NCI-H82 treated with DMSO at 0.1 percent for 48 hours (cell line): ENCODE data around the gene SSTR5.

ENCODE experiments used
- DNase-seq: peaks from one replicate; lab custom pipeline; 2025; ENCODE audit not compliant: unreplicated experiment; lab: John Stamatoyannopoulos, UW

SSTR5 gene

GRCh38 chr16:1054660-1055556, 17.6 kb upstream of the SSTR5 start:
- DNase-seq, result no peak

GRCh38 chr16:1055557-1055924, 17.0 kb upstream of the SSTR5 start:
- DNase-seq, result no peak

GRCh38 chr16:1056196-1056595, 16.4 kb upstream of the SSTR5 start:
- no peak for DNase-seq

- no peak for DNase-seq
Observed at GRCh38 chr16:1057252-1057932, 15.2 kb upstream of the SSTR5 start.

GRCh38 chr16:1058216-1058615, 14.3 kb upstream of the SSTR5 start:
- DNase-seq, result no peak

GRCh38 chr16:1059310-1059709, 13.2 kb upstream of the SSTR5 start:
- no peak for DNase-seq

- DNase-seq, result no peak
Observed at GRCh38 chr16:1060416-1061340, 11.9 kb upstream of the SSTR5 start.

GRCh38 chr16:1061769-1062505, 10.6 kb upstream of the SSTR5 start:
- no peak for DNase-seq

- DNase-seq, result no peak
Observed at GRCh38 chr16:1062895-1063294, 9.7 kb upstream of the SSTR5 start.

GRCh38 chr16:1063728-1064127, 8.8 kb upstream of the SSTR5 start:
- DNase-seq, result no peak

- no peak for DNase-seq
Observed at GRCh38 chr16:1065469-1066128, 6.9 kb upstream of the SSTR5 start.

- no peak for DNase-seq
Observed at GRCh38 chr16:1066584-1067172, 5.9 kb upstream of the SSTR5 start.

- no peak for DNase-seq
Observed at GRCh38 chr16:1067629-1068028, 4.9 kb upstream of the SSTR5 start.

- DNase-seq, result no peak
Observed at GRCh38 chr16:1068451-1068850, 4.1 kb upstream of the SSTR5 start.

GRCh38 chr16:1069154-1069553, 3.4 kb upstream of the SSTR5 start:
- no peak for DNase-seq

- no peak for DNase-seq
Observed at GRCh38 chr16:1070084-1070863, 2.3 kb upstream of the SSTR5 start.

- no peak for DNase-seq
Observed at GRCh38 chr16:1070864-1071408, 1.6 kb upstream of the SSTR5 start.

- no peak for DNase-seq
Observed at GRCh38 chr16:1071561-1072225, 854 bp upstream of the SSTR5 start.
